Stimulated activated CD8-positive, alpha-beta memory T cell treated with anti-CD3 and anti-CD28 coated beads, Interleukin-7, amount 100 ng/mL, for 48 hours (primary cell): ENCODE data around the gene CCSER1.

Source experiments
- DNase-seq, 2 donors: peaks; one replicate each; pipeline ENCODE4 v3.0.0-alpha.2; 2020; ENCODE audit warnings: low read depth in 1 of 2; ENCODE audit errors: extremely low read depth in 1 of 2

The CCSER1 gene

DNA sequence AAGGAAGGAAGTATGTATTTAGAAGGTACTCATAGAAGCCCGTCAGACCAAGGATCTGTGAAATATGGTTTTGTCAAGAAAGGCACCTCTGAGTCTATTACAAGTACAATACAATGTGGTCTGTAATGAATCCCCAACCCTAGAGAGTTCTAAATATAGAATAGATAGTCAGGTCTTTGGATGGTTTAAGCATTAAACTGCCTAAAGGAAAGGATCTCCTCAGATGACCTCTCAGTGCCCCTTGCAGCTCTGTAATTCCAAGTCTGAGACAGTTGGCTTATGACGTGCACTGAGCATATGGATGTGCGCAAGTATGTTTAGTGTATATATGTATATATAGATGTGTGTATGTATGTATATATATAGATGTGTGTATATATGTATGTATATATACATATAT is 62.0 kb downstream of the CCSER1 start:
- no peak for DNase-seq

DNA sequence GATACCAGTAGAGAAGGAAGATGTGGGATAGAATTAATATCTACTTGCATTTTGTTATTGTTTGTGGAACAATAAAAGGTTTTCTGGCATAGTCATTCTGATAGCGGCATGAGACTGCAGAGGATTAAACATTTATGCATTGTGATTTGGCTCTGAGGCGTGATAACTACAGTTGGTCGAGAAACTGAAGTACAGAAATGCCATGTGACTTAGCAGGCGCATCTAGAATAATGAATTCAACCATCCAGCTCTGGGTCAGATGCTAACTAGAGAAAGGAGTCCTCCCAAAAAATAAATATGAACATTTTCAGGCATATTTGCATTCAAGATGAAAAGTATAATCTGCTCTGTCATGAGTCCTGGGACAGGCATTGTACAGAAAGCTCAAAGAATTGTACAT is 62.8 kb downstream of the CCSER1 start:
- DNase-seq = no peak

- no peak for DNase-seq
These were observed 63.3 kb downstream of the CCSER1 start for GRCh38 chr4:90190525-90190924.

DNA sequence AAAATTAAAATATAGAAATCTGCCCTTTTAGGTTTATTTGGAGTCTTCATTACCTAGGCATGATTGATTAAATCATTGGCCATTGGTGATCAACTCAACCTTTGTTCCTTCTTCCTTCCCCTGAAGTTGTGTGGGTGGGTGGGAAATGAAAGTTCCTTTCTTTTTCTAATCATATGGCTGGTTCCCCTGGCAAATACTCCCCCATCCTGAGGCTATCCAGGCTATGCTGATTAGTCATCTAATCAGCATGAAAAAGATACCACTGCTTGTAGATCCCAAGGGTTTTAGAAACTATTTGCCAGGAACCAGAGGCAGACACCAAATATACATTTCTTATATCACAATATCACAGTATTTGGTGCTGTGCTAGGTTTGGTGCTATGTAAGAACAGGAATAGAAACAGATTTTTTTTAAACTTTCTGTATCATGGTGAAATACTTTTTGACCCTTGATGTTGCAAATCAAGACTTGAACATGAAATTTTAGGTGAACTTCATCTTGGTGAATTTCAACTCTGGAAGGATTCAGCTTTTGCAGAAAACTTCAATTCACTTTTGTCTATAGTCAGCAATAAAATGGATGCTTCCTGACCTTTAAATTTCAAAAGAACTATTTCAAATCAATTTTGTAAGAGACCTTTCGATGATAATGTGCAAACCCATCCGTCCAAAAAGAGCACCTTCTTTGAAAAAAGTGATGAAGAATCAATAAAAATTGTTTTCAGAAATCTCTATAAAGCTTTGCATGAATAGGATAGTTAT is 71.1 kb downstream of the CCSER1 start:
- DNase-seq = no peak

GRCh38 chr4:90207887-90208454 is 80.8 kb downstream of the CCSER1 start:
- no peak for DNase-seq

- DNase-seq = no peak
These were observed 82.7 kb downstream of the CCSER1 start for GRCh38 chr4:90209922-90210321.

GRCh38 chr4:90211174-90211573 is 84.0 kb downstream of the CCSER1 start:
- DNase-seq = no peak

- DNase-seq = no peak
These were observed 88.1 kb downstream of the CCSER1 start for GRCh38 chr4:90215286-90215685.

DNA sequence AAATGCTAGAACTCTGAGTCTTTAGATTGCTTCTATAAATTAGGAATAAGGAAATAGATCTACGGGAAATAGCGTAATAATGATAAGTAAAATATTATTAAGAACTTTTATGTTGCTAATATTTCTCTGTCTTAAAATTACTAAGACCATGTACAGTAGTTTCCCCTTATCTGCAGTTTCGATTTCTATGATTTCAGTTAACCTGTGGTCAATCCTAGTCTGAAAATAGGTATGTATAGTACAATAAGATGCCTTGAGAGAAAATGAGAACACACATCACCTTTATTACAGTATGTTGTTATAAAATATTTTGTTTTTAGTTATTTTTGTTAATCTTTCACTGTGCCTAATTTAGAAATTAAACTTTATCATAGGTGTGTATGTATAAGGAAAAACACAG is 92.6 kb downstream of the CCSER1 start:
- DNase-seq = no peak

DNA sequence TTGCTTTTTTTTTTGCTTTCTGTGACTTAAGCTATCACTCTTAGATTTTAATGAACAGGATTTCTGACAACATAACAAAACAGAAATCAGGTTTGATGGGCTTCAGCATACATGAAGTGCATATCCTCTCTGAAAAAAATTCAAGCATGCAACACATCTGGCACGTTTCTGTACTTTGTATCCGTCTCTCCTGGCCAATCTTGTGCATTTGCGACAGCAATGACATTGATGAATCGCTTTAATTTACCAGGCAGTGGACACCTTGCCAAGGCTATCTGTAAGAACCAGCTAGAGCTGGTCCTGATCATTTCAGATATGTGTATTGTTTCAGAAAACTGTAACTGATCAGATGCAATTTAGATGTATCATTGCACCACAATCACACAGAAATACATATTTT is 93.3 kb downstream of the CCSER1 start:
- DNase-seq = no peak

- no peak for DNase-seq
These were observed 99.5 kb downstream of the CCSER1 start for GRCh38 chr4:90226734-90227133.

DNA sequence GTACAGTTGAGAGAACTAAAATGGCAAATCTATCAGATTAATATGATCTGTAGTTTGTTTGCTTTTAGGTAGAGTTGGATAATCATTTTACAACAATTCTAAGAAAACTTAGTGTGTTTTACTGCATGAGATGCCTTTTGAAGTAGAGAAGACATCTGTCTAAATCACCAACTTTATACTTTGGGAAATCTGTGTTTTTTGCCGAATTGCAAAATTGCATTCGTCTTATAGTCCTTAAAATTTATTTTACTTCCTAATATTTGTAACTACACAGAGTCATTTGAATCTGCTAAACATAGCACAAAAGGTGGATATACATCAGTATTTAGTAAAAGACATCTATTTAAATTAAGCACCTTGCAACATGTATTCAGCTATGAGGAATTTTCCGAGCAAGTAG is 100.0 kb downstream of the CCSER1 start:
- DNase-seq = no peak

DNA sequence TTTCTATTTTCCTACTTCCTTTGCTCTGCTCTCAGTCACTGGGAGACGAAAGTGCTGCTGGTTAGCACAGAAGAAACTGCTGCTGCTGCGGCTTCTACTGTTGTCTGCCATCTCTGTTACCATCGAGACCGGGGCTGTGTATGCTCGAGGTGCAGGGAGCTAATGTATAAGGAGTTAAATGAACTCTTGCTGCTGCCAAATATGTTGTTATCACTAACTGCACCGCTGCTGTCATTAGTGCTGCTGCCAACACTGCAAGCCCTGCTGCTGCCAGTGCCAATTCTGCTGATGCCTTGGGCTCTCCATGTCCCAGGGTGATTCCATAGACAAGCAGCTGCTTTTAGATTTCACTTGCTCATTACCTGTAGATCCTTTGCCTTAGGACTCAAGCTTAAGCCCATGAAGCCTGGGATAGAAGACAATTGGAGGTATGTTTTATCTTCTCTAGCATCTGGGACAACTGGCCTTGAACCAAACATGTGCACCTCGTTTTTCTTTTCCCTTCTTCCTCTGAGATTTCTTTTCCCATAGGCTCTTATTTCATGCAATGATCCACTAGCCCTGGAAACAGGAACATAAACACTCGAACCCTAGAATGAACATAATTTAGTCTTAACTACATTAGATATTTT is 107.8 kb downstream of the CCSER1 start:
- no peak for DNase-seq

GRCh38 chr4:90237751-90238530 is 110.7 kb downstream of the CCSER1 start:
- no peak for DNase-seq

DNA sequence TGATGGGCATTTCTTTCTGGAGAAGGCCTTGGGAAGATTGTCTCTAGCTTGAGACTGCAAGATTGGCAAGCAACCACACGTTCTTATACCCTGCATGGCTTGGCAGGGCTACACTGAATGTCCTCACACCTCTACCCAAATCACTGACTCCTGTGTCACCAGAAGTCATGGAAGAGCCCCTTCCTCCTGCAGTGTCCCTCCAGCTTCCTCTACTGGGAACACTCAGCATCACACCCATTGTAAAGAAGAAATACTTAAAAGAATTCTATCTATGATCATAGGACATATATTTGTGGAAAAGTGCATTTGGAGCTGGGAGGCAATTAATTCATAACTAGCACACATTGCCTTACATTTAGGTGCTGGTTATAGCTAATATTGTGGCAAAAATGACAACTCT is 113.1 kb downstream of the CCSER1 start:
- DNase-seq = no peak

GRCh38 chr4:90241008-90241407 is 113.8 kb downstream of the CCSER1 start:
- DNase-seq = no peak

DNA sequence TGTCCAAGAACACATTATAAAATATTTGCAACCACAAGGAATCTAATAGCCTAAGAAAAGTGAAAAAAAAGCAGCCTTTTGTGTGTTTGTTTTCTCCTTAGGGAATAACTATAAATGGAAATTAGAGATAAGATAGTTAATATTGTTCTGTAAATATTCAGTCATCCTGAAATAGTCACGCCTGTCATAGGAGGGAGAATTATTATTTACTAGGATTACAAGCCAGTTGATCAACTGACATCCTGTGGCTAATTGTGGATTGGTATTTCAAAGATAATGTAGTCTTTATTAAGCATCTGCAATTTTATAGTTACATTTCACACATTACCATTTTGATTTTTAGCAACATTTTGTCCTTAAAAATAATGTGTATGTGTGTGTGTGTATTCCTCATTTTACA is 118.6 kb downstream of the CCSER1 start:
- no peak for DNase-seq

GRCh38 chr4:90246816-90247215 is 119.6 kb downstream of the CCSER1 start:
- DNase-seq = no peak

GRCh38 chr4:90254357-90254756 is 127.2 kb downstream of the CCSER1 start:
- DNase-seq = no peak

DNA sequence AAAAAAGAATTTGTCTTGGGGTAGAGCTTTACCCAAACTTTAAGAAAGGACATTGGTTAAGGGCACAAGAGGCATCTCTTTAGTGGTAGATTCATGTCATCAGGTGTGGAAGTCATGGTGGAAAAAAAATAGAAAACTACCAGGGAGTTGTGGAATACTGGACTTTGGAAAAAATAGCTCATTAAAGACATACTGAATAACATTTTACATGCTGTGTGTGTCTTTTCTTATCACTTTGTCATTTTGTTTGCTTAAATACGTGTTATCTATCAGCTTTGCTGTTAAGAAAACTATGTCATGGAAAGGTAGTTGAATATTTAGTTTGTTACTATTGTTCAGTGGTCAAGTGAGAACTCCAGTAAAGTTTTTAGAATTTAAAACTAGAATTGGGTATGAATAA is 147.0 kb downstream of the CCSER1 start:
- no peak for DNase-seq

DNA sequence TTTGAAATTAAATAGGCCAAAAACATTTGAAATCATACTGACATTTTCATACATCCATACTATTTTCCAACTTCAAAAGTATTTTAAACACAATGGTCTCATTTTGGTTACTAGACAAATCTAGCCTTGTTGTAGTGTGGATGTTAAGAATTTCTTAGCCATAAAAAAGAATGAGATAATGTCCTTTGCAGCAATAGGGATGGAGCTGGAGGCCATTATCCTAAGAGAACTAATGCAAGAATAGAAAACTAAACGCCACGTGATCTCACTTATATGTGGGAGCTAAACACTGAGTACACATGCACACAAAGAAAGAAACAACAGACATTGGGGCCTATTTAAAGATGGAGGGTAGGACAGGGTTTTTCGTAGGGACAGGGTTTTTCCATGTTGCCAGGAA is 153.8 kb downstream of the CCSER1 start:
- DNase-seq = no peak
